IMR-90 (cell line): ENCODE results near the gene RPL26. TPM values are rescaled to one million over a fixed set of nuclear protein-coding genes. Genes with fewer than 3 reads are reported as not detected.

Source experiments
- ATAC-seq: fragments of 200-7000 bp; cut with Tn5 transposase; 2 replicates; pipeline ENCODE4 v1.9.1; 2020; ENCODE audit warnings: low read depth, mild to moderate bottlenecking, moderate library complexity
- BruUV-seq: library from RNA; stranded (reverse); fragments of 400-500 nt; replicated peaks from 2 replicates; lab custom pipeline; 2021; lab: Mats Ljungman, UMichigan
- CTCF ChIA-PET: fragments of 300-600 bp; formaldehyde crosslinking; extraction: SDS; loops from one replicate; lab custom pipeline; 2021; ENCODE audit warnings: antibody characterized with exemption; lab: Yijun Ruan, JAX
- POLR2A ChIA-PET: fragments of 300-600 bp; sonication (Branson Sonifier 250); formaldehyde crosslinking; loops from one replicate; lab custom pipeline; 2022; ENCODE audit warnings: antibody characterized with exemption; ENCODE audit not compliant: unreplicated experiment; lab: Charles Lee
- DNase-seq: peaks from one replicate; pipeline ENCODE4 v3.0.0; 2013
- H2AFZ ChIP-seq: replicated peaks from 2 replicates; pipeline ENCODE3; 2013; ENCODE audit warnings: low read length, mild to moderate bottlenecking; ENCODE audit not compliant: poor library complexity
- H2AK5ac ChIP-seq: 2 replicates; pipeline ENCODE4 v1.6.1; 2013; ENCODE audit warnings: low read depth, low read length, inconsistent platforms
- H2AK9ac ChIP-seq: replicated peaks from 2 replicates; pipeline ENCODE3; 2013; ENCODE audit warnings: mild to moderate bottlenecking, low read depth, low read length, moderate library complexity; ENCODE audit not compliant: poor library complexity
- H2BK120ac ChIP-seq: 2 replicates; pipeline ENCODE4 v1.6.1; 2013; ENCODE audit warnings: low read depth, low read length, inconsistent platforms
- H2BK15ac ChIP-seq: 3 replicates; pipeline ENCODE4 v1.6.1; 2013; ENCODE audit warnings: low read depth, low read length, inconsistent platforms
- H2BK20ac ChIP-seq: 2 replicates; pipeline ENCODE4 v1.6.1; 2013; ENCODE audit warnings: low read depth, mild to moderate bottlenecking, inconsistent platforms, low read length, moderate library complexity
- H2BK5ac ChIP-seq: 2 replicates; pipeline ENCODE4 v1.6.1; 2013; ENCODE audit warnings: mild to moderate bottlenecking, low read depth, low read length, inconsistent platforms; ENCODE audit not compliant: poor library complexity, severe bottlenecking
- H3K14ac ChIP-seq: replicated peaks from 2 replicates; pipeline ENCODE4 v1.6.1; 2013; ENCODE audit warnings: low read depth, low read length, inconsistent platforms
- H3K18ac ChIP-seq: 2 replicates; pipeline ENCODE4 v1.6.1; 2013; ENCODE audit warnings: low read depth, low read length, control low read depth
- H3K23ac ChIP-seq: 2 replicates; pipeline ENCODE4 v1.6.1; 2013; ENCODE audit warnings: low read depth, low read length, inconsistent platforms
- H3K27ac ChIP-seq: 2 replicates; pipeline ENCODE4 v1.5.1; 2013; ENCODE audit warnings: mild to moderate bottlenecking, control low read depth, low read length; ENCODE audit not compliant: insufficient read depth
- H3K27me3 ChIP-seq: 2 replicates; pipeline ENCODE4 v1.6.1; 2013; ENCODE audit warnings: low read length; ENCODE audit not compliant: control insufficient read depth, insufficient read depth
- H3K36me3 ChIP-seq: 2 replicates; pipeline ENCODE4 v1.6.1; 2013; ENCODE audit warnings: low read length, mixed read lengths; ENCODE audit not compliant: control insufficient read depth, insufficient read depth
- H3K4ac ChIP-seq: 2 replicates; pipeline ENCODE4 v1.6.1; 2013; ENCODE audit warnings: low read depth, low read length, inconsistent platforms
- H3K4me1 ChIP-seq: 2 replicates; pipeline ENCODE4 v1.6.1; 2013; ENCODE audit warnings: low read length, mixed read lengths; ENCODE audit not compliant: control insufficient read depth, insufficient read depth
- H3K4me2 ChIP-seq: 2 replicates; pipeline ENCODE4 v1.6.1; 2013; ENCODE audit warnings: low read depth, mild to moderate bottlenecking, control low read depth, low read length, moderate library complexity
- H3K4me3 ChIP-seq: 2 replicates; pipeline ENCODE4 v1.5.1; 2013; ENCODE audit warnings: low read depth, mild to moderate bottlenecking, control low read depth, low read length, moderate library complexity; ENCODE audit not compliant: insufficient read depth
- H3K56ac ChIP-seq: 2 replicates; pipeline ENCODE4 v1.6.1; 2013; ENCODE audit warnings: low read length, inconsistent platforms; ENCODE audit not compliant: insufficient read depth; ENCODE audit errors: extremely low read depth
- H3K79me1 ChIP-seq, 2 experiments: 2 replicates each; pipeline ENCODE4 v1.6.1; 2013; ENCODE audit warnings: low read length in 2 of 2, inconsistent platforms in 1 of 2, low read depth in 1 of 2
- H3K9ac ChIP-seq: 2 replicates; pipeline ENCODE4 v1.6.1; 2013; ENCODE audit warnings: low read depth, low read length, control low read depth
- H3K9me1 ChIP-seq: 2 replicates; pipeline ENCODE4 v1.6.1; 2013; ENCODE audit warnings: low read length, inconsistent platforms; ENCODE audit not compliant: insufficient read depth
- H3K9me3 ChIP-seq: 2 replicates; pipeline ENCODE4 v1.6.1; 2013; ENCODE audit warnings: low read length; ENCODE audit not compliant: control insufficient read depth, insufficient read depth
- H4K20me1 ChIP-seq: 2 replicates; pipeline ENCODE4 v1.6.1; 2013; ENCODE audit warnings: low read length, inconsistent platforms; ENCODE audit not compliant: insufficient read depth
- H4K5ac ChIP-seq: 2 replicates; pipeline ENCODE4 v1.6.1; 2013; ENCODE audit warnings: mild to moderate bottlenecking, low read depth, low read length, control low read depth
- H4K8ac ChIP-seq, 2 experiments: 2 replicates each; pipeline ENCODE4 v1.6.1; 2013; ENCODE audit warnings: low read depth in 2 of 2, low read length in 2 of 2, control low read depth in 1 of 2, inconsistent platforms in 1 of 2
- H4K91ac ChIP-seq: 2 replicates; pipeline ENCODE4 v1.6.1; 2013; ENCODE audit warnings: low read depth, low read length, inconsistent platforms; ENCODE audit not compliant: insufficient read depth
- BHLHE40 ChIP-seq: fragments of 150-350 bp; IDR thresholded peaks from 2 replicates; pipeline ENCODE4 v1.6.1; 2016; ENCODE audit warnings: mild to moderate bottlenecking, low read depth, low read length
- CTCF ChIP-seq: conservative IDR thresholded peaks from 2 replicates; pipeline ENCODE4 v1.5.1; 2012; ENCODE audit warnings: mild to moderate bottlenecking, low read depth, low read length, improper control_type of control experiment
- FOS ChIP-seq: fragments of 150-350 bp; IDR thresholded peaks from 2 replicates; pipeline ENCODE4 v1.6.1; 2016; ENCODE audit warnings: low read depth, low read length
- MAFK ChIP-seq: IDR thresholded peaks from 2 replicates; pipeline ENCODE4 v1.6.1; 2012; ENCODE audit warnings: low read depth, low read length, improper control_type of control experiment
- MAZ ChIP-seq: IDR thresholded peaks from 2 replicates; pipeline ENCODE4 v1.6.1; 2012; ENCODE audit warnings: low read depth, mild to moderate bottlenecking, low read length, improper control_type of control experiment, moderate library complexity, borderline replicate concordance
- MXI1 ChIP-seq: IDR thresholded peaks from 2 replicates; pipeline ENCODE4 v1.6.1; 2012; ENCODE audit warnings: low read depth, mild to moderate bottlenecking, low read length, moderate library complexity, borderline replicate concordance
- NFE2L2 ChIP-seq: fragments of 150-350 bp; IDR thresholded peaks from 2 replicates; pipeline ENCODE4 v1.6.1; 2016; ENCODE audit warnings: low read depth, mild to moderate bottlenecking, low read length
- POLR2A ChIP-seq: IDR thresholded peaks from 2 replicates; pipeline ENCODE4 v1.6.1; 2012; ENCODE audit warnings: mild to moderate bottlenecking, low read depth, low read length
- RAD21 ChIP-seq: IDR thresholded peaks from 2 replicates; pipeline ENCODE4 v1.6.1; 2012; ENCODE audit warnings: low read length, improper control_type of control experiment
- RFX5 ChIP-seq: IDR thresholded peaks from 2 replicates; pipeline ENCODE4 v1.8.0; 2012; ENCODE audit warnings: low read depth, mild to moderate bottlenecking, low read length, moderate library complexity
- USF2 ChIP-seq: fragments of 150-350 bp; IDR thresholded peaks from 2 replicates; pipeline ENCODE4 v1.6.1; 2017; ENCODE audit warnings: mild to moderate bottlenecking, antibody characterized with exemption, low read length, low read depth
- WGBS, 2 experiments: methylation state at CpG; one replicate each; pipeline versions ENCODE4 v1.1.5 to v1.1.7; 2013; ENCODE audit warnings: missing lambda C conversion rate in 2 of 2; ENCODE audit not compliant: insufficient read length in 1 of 2; ENCODE audit errors: extremely low coverage in 2 of 2; 5-methylcytosine and 5-hydroxymethylcytosine counted together
- dilution Hi-C: fragments of 300-500 bp; cut with HindIII; formaldehyde crosslinking; loops from one replicate; pipeline ENCODE4 v1.14.3; 2018; ENCODE audit warnings: low sequenced_read_pairs; ENCODE audit not compliant: unreplicated experiment
- in situ Hi-C: fragments of 300-500 bp; cut with MboI; formaldehyde crosslinking; loops from 3 replicates; pipeline ENCODE4 v1.14.3; 2019; ENCODE audit warnings: low sequenced_read_pairs, inconsistent platforms, mixed read lengths
- intact Hi-C: fragments of 100-400 bp; cut with micrococcal nuclease; formaldehyde crosslinking; loops from 2 replicates; pipeline ENCODE4 v1.10.0; 2022
- polyA plus RNA-seq, 3 experiments: library from polyadenylated mRNA; depleted of rRNA; stranded (reverse); fragments of >200 nt; gene quantifications; 2 replicates each; pipeline ENCODE4 v1.2.3, GENCODE V29; 2012; ENCODE audit warnings: low replicate concordance in 1 of 3
- total RNA-seq: library from RNA; depleted of rRNA; stranded (reverse); fragments of >200 nt; gene quantifications from 2 replicates; pipeline ENCODE4 v1.2.3, GENCODE V29; 2012

The RPL26 gene
- total and polyA plus RNA-seq, 2 of the 4 experiments (the other 2 are of a cell fraction) = 4,763 to 5,013 TPM

DNA sequence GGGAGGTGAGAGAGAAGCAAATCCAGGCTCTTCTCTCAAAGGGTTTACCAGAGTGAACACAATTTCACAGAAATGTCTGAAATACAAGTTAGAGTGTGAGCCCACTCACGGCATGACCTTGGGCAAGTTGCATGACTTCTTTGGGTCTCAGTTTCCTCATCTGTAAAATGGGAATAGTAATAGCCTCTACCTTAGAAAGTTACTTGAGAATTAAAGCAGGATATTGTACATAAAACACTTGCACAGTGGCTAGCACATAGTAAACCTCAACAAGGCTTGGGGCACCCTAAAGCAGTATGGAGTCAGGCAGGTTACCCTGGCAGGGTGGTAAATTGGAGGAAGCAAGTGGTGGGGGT lies 27.9 kb upstream of the RPL26 start:
- Histone ChIP-seq H3K79me1 (no peaks in the 10 kb centered on the region), H2BK20ac (no peak overlapping the region), H3K4me2 (no peak overlapping the region), H3K56ac (no peak overlapping the region), H2AFZ (no peak overlapping the region), H3K23ac (no peak overlapping the region), H2BK5ac (no peak overlapping the region), H3K4ac (no peak overlapping the region), H2AK9ac (no peak overlapping the region), H3K9ac (no peak overlapping the region), H3K4me1 (no peaks in the 10 kb centered on the region), H4K5ac (no peak overlapping the region), H3K27me3 (peaks cover 11% of the 10 kb centered on the region), H3K4me3 (no peak overlapping the region), H3K14ac (no peak overlapping the region), H3K27ac (no peak overlapping the region), H4K20me1 (no peaks in the 10 kb centered on the region), H2BK120ac (no peak overlapping the region), H3K9me1 (no peaks in the 10 kb centered on the region), H2AK5ac (no peak overlapping the region), H2BK15ac (no peak overlapping the region), H3K36me3 (no peaks in the 10 kb centered on the region), H3K18ac (no peak overlapping the region), H3K9me3 (no peaks in the 10 kb centered on the region), H4K8ac (no peak overlapping the region), H4K91ac (no peak overlapping the region)
- in situ Hi-C loops = loop anchor here (10.0 kb wide), 2 partner anchors 344 to 374 kb away; partner anchors contain the start of gene SPDYE4
- ATAC-seq (no peak), DNase-seq (no peak)
- dilution Hi-C loops = no loop called here
- CTCF ChIA-PET = interaction anchor here (1.0 to 2.4 kb wide), 5 partner anchors 9 to 349 kb away, joined by 3 to 10 read pairs (median 5); partner anchors contain the start of gene NDEL1
- intact Hi-C loops = loop anchor here (1.0 to 2.0 kb wide), 2 partner anchors 335 to 374 kb away; no protein-coding TSS in a partner anchor
- POLR2A ChIA-PET = no interaction called here
- BruUV-seq = no TSS peak
- WGBS, 2 experiments = no CpG with 5 or more reads among the region's 1 CpG
- TF ChIP-seq MAFK (no peak), MAZ (no peak), RAD21 (no peak), CTCF (no peak), POLR2A (no peak), NFE2L2 (no peak), USF2 (no peak), BHLHE40 (no peak), RFX5 (no peak), FOS (no peak), MXI1 (no peak)
